HepG2 (cell line): Measurements from ENCODE around the gene PRR11. TPM values are rescaled to one million over a fixed set of nuclear protein-coding genes. Genes with fewer than 3 reads are reported as not detected.

Experiments used
- AKNA ChIP-seq: sonication (generic); formaldehyde crosslinking; IDR thresholded peaks from 2 replicates; pipeline ENCODE4 v1.4.0; 2020; ENCODE audit warnings: missing genetic modification reagents, borderline replicate concordance
- CHCHD3 ChIP-seq: sonication (generic); formaldehyde crosslinking; IDR thresholded peaks from 2 replicates; pipeline ENCODE4 v1.8.0; 2022; ENCODE audit warnings: mild to moderate bottlenecking, missing genetic modification reagents, moderate library complexity
- DMAP1 ChIP-seq: IDR thresholded peaks from 2 replicates; pipeline ENCODE4 v1.6.1; 2016
- ERF ChIP-seq: IDR thresholded peaks from 2 replicates; pipeline ENCODE4 v1.6.1; 2018; ENCODE audit warnings: missing biosample characterization, missing genetic modification reagents
- HNF1A ChIP-seq, 2 experiments: sonication (generic) in 1 of 2; formaldehyde crosslinking in 1 of 2; IDR thresholded peaks; 2 replicates each; pipeline versions ENCODE4 v1.4.0 to v1.6.1; 2016 to 2020; ENCODE audit warnings: borderline replicate concordance in 1 of 2, low read depth in 1 of 2, mild to moderate bottlenecking in 1 of 2, missing genetic modification reagents in 1 of 2
- HNRNPLL ChIP-seq: fragments of 200-400 bp; formaldehyde crosslinking; IDR thresholded peaks from 2 replicates; pipeline ENCODE4 v1.6.1; 2017; ENCODE audit warnings: mild to moderate bottlenecking, low read depth, low read length; ENCODE audit not compliant: poor library complexity, severe bottlenecking
- KDM6A ChIP-seq: IDR thresholded peaks from 2 replicates; pipeline ENCODE4 v1.6.1; 2016; ENCODE audit warnings: low read depth
- PAF1 ChIP-seq: IDR thresholded peaks from 2 replicates; pipeline ENCODE4 v1.6.1; 2016; ENCODE audit warnings: missing genetic modification reagents, missing compliant biosample characterization
- RBM39 ChIP-seq: fragments of 200-400 bp; formaldehyde crosslinking; IDR thresholded peaks from one replicate; pipeline ENCODE4 v1.6.1; 2018; ENCODE audit warnings: antibody characterized with exemption, mild to moderate bottlenecking, low read depth, low read length; ENCODE audit not compliant: poor library complexity, severe bottlenecking
- RFX3 ChIP-seq: IDR thresholded peaks from 2 replicates; pipeline ENCODE4 v1.6.1; 2016; ENCODE audit warnings: missing biosample characterization, missing genetic modification reagents
- TOPORS ChIP-seq: sonication (generic); formaldehyde crosslinking; IDR thresholded peaks from 2 replicates; pipeline ENCODE4 v1.8.0; 2023; ENCODE audit warnings: mild to moderate bottlenecking, missing genetic modification reagents
- WIZ ChIP-seq: sonication (generic); formaldehyde crosslinking; IDR thresholded peaks from 2 replicates; pipeline ENCODE4 v1.5.1; 2020; ENCODE audit warnings: mild to moderate bottlenecking, missing genetic modification reagents
- XBP1 ChIP-seq: sonication (generic); formaldehyde crosslinking; IDR thresholded peaks from 2 replicates; pipeline ENCODE4 v1.5.0; 2020; ENCODE audit warnings: missing genetic modification reagents
- ZFP90 ChIP-seq: sonication (generic); formaldehyde crosslinking; IDR thresholded peaks from 2 replicates; pipeline ENCODE4 v1.8.0; 2022; ENCODE audit warnings: missing genetic modification reagents, mild to moderate bottlenecking, inconsistent platforms, borderline replicate concordance
- ZNF275 ChIP-seq: sonication (generic); formaldehyde crosslinking; IDR thresholded peaks from 2 replicates; pipeline ENCODE4 v1.8.0; 2022; ENCODE audit warnings: missing genetic modification reagents, mild to moderate bottlenecking, inconsistent platforms, borderline replicate concordance
- ZNF580 ChIP-seq: IDR thresholded peaks from 2 replicates; pipeline ENCODE4 v1.6.1; 2016; ENCODE audit warnings: low read depth, borderline replicate concordance
- ZNF605 ChIP-seq: sonication (generic); formaldehyde crosslinking; IDR thresholded peaks from 2 replicates; pipeline ENCODE4 v1.8.0; 2022; ENCODE audit warnings: mild to moderate bottlenecking, missing genetic modification reagents
- ZNF644 ChIP-seq: IDR thresholded peaks from 2 replicates; pipeline ENCODE4 v1.6.1; 2016; ENCODE audit warnings: low read depth
- polyA plus RNA-seq, 8 experiments: library from polyadenylated mRNA; depleted of rRNA in 3 of 8; stranded (reverse) in 7 of 8; unstranded in 1 of 8; fragments of >200 nt; fragmentation: Illumina TruSeq in 4 of 8; extraction: Trizol in 4 of 8; gene quantifications; 2 replicates each; pipeline versions ENCODE4 v1.2.1 to v1.2.3, GENCODE V29; 2011 to 2016; ENCODE audit warnings: low read depth in 4 of 8, missing spikeins in 1 of 8, mixed read lengths in 1 of 8; ENCODE audit not compliant: insufficient read depth in 1 of 8
- total RNA-seq, 5 experiments: library from RNA; depleted of rRNA; stranded (reverse); fragments of >200 nt; fragmentation: Illumina TruSeq; extraction: Trizol; gene quantifications; 2 replicates each; pipeline ENCODE4 v1.2.3, GENCODE V29; 2016; ENCODE audit warnings: low read depth in 1 of 5

Gene PRR11
- total and polyA plus RNA-seq, 2 of the 13 experiments (the other 11 are each of a cell fraction or from before 2014, with no cell fraction given) = 35.7 to 39.2 TPM

GRCh38 chr17:59106463-59107305, 48.9 kb upstream of the PRR11 start, which contains the start of gene TRIM37 (continued):
- TF ChIP-seq HNF1A (IDR thresholded peaks at IDR 0.05; ENCODE audit: low read depth) = no peak
- TF ChIP-seq HNF1A (CRISPR knock-in tag; IDR thresholded peaks at IDR 0.05; ENCODE audit: borderline replicate concordance) = peak; percentile 60
- peak; percentile 35; the same call in 1 of the 2 replicates for TF ChIP-seq AKNA (CRISPR knock-in tag)
- TF ChIP-seq KDM6A (CRISPR knock-in tag) = no peak
- TF ChIP-seq WIZ (CRISPR knock-in tag) = peak; percentile 68; the same call in 1 of the 2 replicates
- TF ChIP-seq ZNF580 (CRISPR knock-in tag) = peak; percentile 88; the same call in 1 of the 2 replicates
- TF ChIP-seq ERF (CRISPR knock-in tag) = peak; percentile 59; the same call in 1 of the 2 replicates
- TF ChIP-seq TOPORS (CRISPR knock-in tag) = peak; percentile 69; the same call in 1 of the 2 replicates
- no peak for TF ChIP-seq XBP1
- peak; percentile 81 for TF ChIP-seq ZNF275 (CRISPR knock-in tag)
- TF ChIP-seq RFX3 (CRISPR knock-in tag) = no peak; the same call in 1 of the 2 replicates
- TF ChIP-seq DMAP1 (CRISPR knock-in tag) = peak; percentile 90
- TF ChIP-seq PAF1 = no peak
- TF ChIP-seq ZNF605 (CRISPR knock-in tag) = peak; percentile 98
- no peak; the same call in none of the 2 replicates for TF ChIP-seq ZNF644
- peak; percentile 100 for TF ChIP-seq HNRNPLL
- peak; percentile 95 for TF ChIP-seq RBM39
- peak; percentile 92; the same call in 1 of the 2 replicates for TF ChIP-seq ZFP90 (CRISPR knock-in tag)
- TF ChIP-seq CHCHD3 (CRISPR knock-in tag) = no peak
